ENCODE data around the gene TFE3. TPM values are rescaled to one million over a fixed set of nuclear protein-coding genes. Genes with fewer than 3 reads are reported as not detected.

TFE3 gene
- total and polyA plus RNA-seq, 2 donors (not counting 3 experiments of a cell fraction or from before 2014, with no cell fraction given) = 22.3 to 37.1 TPM

- Histone ChIP-seq H3K27me3 (ENCODE audit: control insufficient read depth in 2 of 2, insufficient read depth in 2 of 2, low read length in 2 of 2) (no peaks in the 10 kb centered on the region), H3K9me3 (replicated peaks; ENCODE audit: control insufficient read depth, insufficient read depth, low read length) (no peaks in the 10 kb centered on the region), H3K4me3 (replicated peaks in 1 of 3; ENCODE audit: insufficient read depth in 1 of 3, low read depth in 1 of 3, low read length in 3 of 3) (peak overlapping the region; percentile 66 to 86 (median 70)), H3K4me1 (ENCODE audit: control insufficient read depth, extremely low read depth, insufficient read depth, low read length) (peaks cover 33% of the 10 kb centered on the region), H3K9ac (replicated peaks; ENCODE audit: extremely low read depth, insufficient read depth, low read length) (peak overlapping the region; percentile 80), H3K4me2 (ENCODE audit: insufficient read depth, low read length) (peak overlapping the region; percentile 61), H3K79me2 (ENCODE audit: control insufficient read depth, insufficient read depth, low read length) (peaks cover 29% of the 10 kb centered on the region), H4K20me1 (replicated peaks; ENCODE audit: control insufficient read depth, extremely low read depth, insufficient read depth, low read length) (no peaks in the 10 kb centered on the region), H2AFZ (ENCODE audit: low read depth, low read length) (no peak overlapping the region), H3K27ac (ENCODE audit: insufficient read depth, low read depth, low read length) (peak overlapping the region; percentile 86), H3K36me3 (ENCODE audit: control insufficient read depth in 2 of 2, extremely low read depth in 1 of 2, insufficient read depth in 2 of 2, low read length in 2 of 2) (peaks cover 5 to 8% of the 10 kb centered on the region in 2 experiments), H3K9me1 (replicated peaks; ENCODE audit: control insufficient read depth, extremely low read depth, insufficient read depth, low read length) (no peaks in the 10 kb centered on the region)
- BruUV-seq (replicated peaks) = TSS peak; percentile 43
- peak; percentile 41 for DNase-seq (ENCODE audit: low read depth, low spot score)
- no peak for TF ChIP-seq EZH2 (IDR thresholded peaks at IDR 0.05; ENCODE audit: borderline replicate concordance, low read depth, low read length, severe bottlenecking)
- TF ChIP-seq GATA2 (IDR thresholded peaks at IDR 0.05; ENCODE audit: insufficient read depth, insufficient read length, low read depth, low read length) = peak; percentile 36
- dilution Hi-C loops (cut with MboI; ENCODE audit: extremely low pct_ligation_motif_present, low sequenced_read_pairs) (no loop called here), intact Hi-C loops (cut with micrococcal nuclease) (loop anchor here (2.0 to 5.0 kb wide), 4 partner anchors 59 to 241 kb away; partner anchors contain the start of gene MAGIX)
- ChIA-PET CTCF (interaction anchor here (0.7 to 3.3 kb wide), 2 partner anchors 65 to 70 kb away, joined by 3 to 17 read pairs; partner anchors contain the start of gene KCND1), POLR2A (interaction anchor here (0.6 kb wide), 1 partner anchor 96 kb away, joined by 5 read pairs; no protein-coding TSS in a partner anchor)
- peak; percentile 88 for FAIRE-seq
Measured at GRCh38 chrX:49041744-49042580, 1.2 kb downstream of the TFE3 start.

- Histone ChIP-seq H3K4me2 (ENCODE audit: insufficient read depth, low read length) (peak overlapping the region; percentile 37), H2AFZ (ENCODE audit: low read depth, low read length) (no peak overlapping the region), H3K79me2 (ENCODE audit: control insufficient read depth, insufficient read depth, low read length) (peaks cover 29% of the 10 kb centered on the region), H3K9ac (replicated peaks; ENCODE audit: extremely low read depth, insufficient read depth, low read length) (peak overlapping the region; percentile 41), H3K27ac (ENCODE audit: insufficient read depth, low read depth, low read length) (peak overlapping the region; percentile 42), H3K27me3 (ENCODE audit: control insufficient read depth in 2 of 2, insufficient read depth in 2 of 2, low read length in 2 of 2) (no peaks in the 10 kb centered on the region), H3K4me3 (replicated peaks in 1 of 3; ENCODE audit: insufficient read depth in 1 of 3, low read depth in 1 of 3, low read length in 3 of 3) (peak overlapping the region in 2 of 3 experiments; percentile 19 to 23), H3K9me1 (replicated peaks; ENCODE audit: control insufficient read depth, extremely low read depth, insufficient read depth, low read length) (no peaks in the 10 kb centered on the region), H3K9me3 (replicated peaks; ENCODE audit: control insufficient read depth, insufficient read depth, low read length) (no peaks in the 10 kb centered on the region), H4K20me1 (replicated peaks; ENCODE audit: control insufficient read depth, extremely low read depth, insufficient read depth, low read length) (no peaks in the 10 kb centered on the region), H3K36me3 (ENCODE audit: control insufficient read depth in 2 of 2, extremely low read depth in 1 of 2, insufficient read depth in 2 of 2, low read length in 2 of 2) (peaks cover 5 to 8% of the 10 kb centered on the region in 2 experiments), H3K4me1 (ENCODE audit: control insufficient read depth, extremely low read depth, insufficient read depth, low read length) (peaks cover 33% of the 10 kb centered on the region)
- ChIA-PET CTCF (interaction anchor here (1.1 kb wide), 1 partner anchor 38 kb away, joined by 3 read pairs; the partner anchor contains the start of gene GRIPAP1), POLR2A (no interaction called here)
- DNase-seq (ENCODE audit: low read depth, low spot score) = peak; percentile 30
- TF ChIP-seq MAX (IDR thresholded peaks at IDR 0.05; ENCODE audit: insufficient read depth, insufficient read length) (no peak), GATA2 (IDR thresholded peaks at IDR 0.05; ENCODE audit: insufficient read depth, insufficient read length, low read depth, low read length) (no peak), EZH2 (IDR thresholded peaks at IDR 0.05; ENCODE audit: borderline replicate concordance, low read depth, low read length, severe bottlenecking) (no peak), FOS (IDR thresholded peaks at IDR 0.05; ENCODE audit: borderline replicate concordance, insufficient read depth, low read length) (no peak), MYC (IDR thresholded peaks at IDR 0.05; ENCODE audit: low read depth, low read length) (no peak), POLR2AphosphoS5 (IDR thresholded peaks at IDR 0.05; ENCODE audit: insufficient read depth, low read depth, low read length) (no peak), POLR2A (IDR thresholded peaks at IDR 0.05; ENCODE audit: low read depth, low read length) (no peak), CTCF (IDR thresholded peaks at IDR 0.05; ENCODE audit: extremely low read depth in 1 of 2, insufficient read depth in 1 of 2, low read depth in 1 of 2, low read length in 2 of 2) (no peak), JUN (IDR thresholded peaks at IDR 0.05; ENCODE audit: borderline replicate concordance, insufficient read depth, insufficient read length, low read depth) (no peak)
- FAIRE-seq = no peak
- intact Hi-C loops (cut with micrococcal nuclease) (loop anchor here (5.0 kb wide), 1 partner anchor 122 kb away; the partner anchor contains the start of gene MAGIX), dilution Hi-C loops (cut with MboI; ENCODE audit: extremely low pct_ligation_motif_present, low sequenced_read_pairs) (no loop called here)
- BruUV-seq (replicated peaks) = TSS peak; percentile 13
Measured at GRCh38 chrX:49040376-49040955, 2.7 kb downstream of the TFE3 start.
